CD4-positive, alpha-beta T cell treated with Interleukin-2 at 100 ng/mL for 4 hours (primary cell): ENCODE measurements around the gene NSD1.

Experiments used
- DNase-seq: peaks from one replicate; pipeline ENCODE4 v3.0.0-alpha.2; 2020; ENCODE audit warnings: low spot score

Gene NSD1

DNA sequence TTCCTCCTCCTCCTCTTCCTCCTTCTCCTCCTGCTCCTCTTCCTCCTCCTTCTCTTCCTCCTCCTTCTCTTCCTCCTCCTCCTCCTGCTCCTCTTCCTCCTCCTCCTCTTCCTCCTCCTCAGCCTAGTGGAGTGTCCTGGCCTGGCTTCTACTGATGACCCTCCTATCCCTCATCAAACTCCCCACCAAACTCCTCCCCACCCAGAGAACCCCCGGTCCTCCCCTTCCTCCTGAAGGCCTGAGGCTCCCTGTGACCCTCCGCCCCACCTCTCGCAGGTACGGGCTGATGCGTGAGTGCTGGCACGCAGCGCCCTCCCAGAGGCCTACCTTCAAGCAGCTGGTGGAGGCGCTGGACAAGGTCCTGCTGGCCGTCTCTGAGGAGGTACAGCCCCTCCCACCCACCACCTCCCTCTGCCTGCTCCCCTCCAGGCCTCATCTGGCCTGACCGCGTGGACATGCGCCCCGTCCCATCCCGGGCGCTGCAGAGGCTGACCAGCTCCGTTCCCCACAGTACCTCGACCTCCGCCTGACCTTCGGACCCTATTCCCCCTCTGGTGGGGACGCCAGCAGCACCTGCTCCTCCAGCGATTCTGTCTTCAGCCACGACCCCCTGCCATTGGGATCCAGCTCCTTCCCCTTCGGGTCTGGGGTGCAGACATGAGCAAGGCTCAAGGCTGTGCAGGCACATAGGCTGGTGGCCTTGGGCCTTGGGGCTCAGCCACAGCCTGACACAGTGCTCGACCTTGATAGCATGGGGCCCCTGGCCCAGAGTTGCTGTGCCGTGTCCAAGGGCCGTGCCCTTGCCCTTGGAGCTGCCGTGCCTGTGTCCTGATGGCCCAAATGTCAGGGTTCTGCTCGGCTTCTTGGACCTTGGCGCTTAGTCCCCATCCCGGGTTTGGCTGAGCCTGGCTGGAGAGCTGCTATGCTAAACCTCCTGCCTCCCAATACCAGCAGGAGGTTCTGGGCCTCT, 36.3 kb upstream of the NSD1 start:
- DNase-seq = no peak

DNA sequence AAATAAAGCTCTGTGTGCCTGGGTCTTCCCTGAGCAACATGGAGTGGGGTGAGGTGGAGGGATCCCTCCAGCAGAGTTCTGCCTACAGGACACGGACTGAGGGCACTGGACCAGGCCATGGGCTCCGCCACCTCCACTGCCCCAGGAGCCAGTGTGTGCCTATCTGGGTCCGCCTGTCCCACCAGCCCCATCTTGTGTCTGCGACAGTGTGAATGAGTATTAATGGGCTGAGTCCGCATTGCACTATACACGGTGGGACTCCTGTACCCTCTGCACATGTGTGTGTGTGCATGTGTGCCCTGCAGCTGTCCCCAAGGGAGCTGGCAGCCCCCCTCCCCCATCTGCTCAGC, 35.5 kb upstream of the NSD1 start:
- no peak for DNase-seq

DNA sequence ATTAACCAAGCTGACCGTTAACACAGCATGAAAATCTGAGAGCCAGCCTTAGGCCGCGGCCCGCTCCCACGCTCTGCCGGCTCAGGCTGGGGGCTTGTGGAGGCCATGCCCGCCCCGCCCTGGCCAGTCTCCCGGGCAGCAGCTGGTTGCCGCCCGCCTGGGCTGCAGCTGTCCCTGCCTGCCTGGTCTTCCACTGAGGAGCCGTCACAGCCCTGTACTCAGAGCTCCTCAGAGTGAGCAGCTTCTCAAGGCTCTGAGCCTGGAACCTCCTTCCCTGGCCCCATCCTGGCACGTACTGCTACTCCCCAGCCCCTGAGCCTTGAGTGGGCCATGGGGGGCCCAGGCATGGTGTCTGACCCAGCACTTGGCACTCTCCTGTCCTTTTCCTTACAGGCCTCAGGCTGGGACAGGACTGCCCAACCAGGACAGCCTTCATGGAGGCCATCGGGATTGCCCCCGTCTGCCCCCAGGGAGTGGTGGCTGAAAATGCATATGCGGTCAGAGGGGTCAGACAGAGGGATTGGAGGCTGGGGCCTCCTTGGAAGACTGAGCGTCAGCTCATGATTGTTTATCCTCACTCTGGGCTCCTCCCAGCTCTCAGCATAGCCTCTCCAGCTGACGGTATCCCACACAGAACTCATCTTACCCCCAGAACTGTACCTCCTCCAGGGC, 35.0 kb upstream of the NSD1 start:
- DNase-seq = no peak

DNA sequence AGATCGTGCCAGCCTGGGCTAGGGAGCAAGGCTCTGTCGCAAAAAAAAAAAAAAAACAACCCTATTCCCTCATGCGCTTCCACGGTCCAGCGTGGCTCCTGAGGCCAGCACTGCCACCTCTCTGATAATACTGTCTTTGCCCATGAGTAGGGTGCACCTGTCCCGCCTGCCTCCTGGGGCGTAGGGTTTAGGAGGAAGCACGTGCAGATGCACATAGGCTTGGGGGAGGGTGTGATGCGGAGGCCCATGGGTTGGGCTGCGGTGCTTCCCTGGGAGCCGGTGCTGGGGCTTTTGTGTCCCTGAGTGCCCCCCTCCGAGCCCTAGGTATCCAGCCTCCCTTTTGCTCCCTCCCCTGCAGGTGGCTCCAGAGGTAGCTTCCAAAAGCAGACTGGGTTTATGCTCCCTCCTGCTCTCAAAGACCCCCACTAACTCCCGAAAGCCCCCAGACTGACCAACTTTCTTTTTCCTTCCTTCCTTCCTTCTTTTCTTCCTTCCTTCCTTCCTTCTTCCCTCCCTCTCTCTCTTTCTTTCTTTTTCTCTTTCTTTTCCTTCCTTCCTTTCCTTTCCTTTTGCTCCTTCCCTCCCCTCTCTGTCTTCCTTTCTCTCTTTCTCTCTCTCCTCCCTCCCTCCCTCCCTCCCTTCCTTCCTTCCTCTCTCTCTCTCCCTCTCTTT, 34.0 kb upstream of the NSD1 start:
- DNase-seq = no peak

DNA sequence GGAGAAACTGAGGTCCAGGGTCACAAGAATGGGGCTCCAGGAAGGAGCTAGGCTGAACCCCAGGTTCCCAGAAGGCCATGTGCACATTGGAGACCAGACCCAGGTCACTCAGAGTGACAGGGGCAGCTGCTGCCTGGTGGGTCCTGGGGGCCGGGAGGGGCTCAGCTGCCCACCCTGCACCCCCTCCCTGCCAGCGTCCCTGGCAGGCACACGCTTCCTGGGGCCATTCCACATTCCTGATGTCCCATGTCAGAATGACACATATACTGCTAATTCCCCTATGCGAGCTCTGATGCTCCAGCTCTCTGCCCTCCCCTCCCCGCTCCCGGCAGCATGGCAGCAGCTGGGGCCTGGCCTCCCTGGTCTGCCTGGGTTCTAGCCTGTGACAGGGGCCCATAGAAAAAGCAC, 32.9 kb upstream of the NSD1 start:
- DNase-seq = no peak

DNA sequence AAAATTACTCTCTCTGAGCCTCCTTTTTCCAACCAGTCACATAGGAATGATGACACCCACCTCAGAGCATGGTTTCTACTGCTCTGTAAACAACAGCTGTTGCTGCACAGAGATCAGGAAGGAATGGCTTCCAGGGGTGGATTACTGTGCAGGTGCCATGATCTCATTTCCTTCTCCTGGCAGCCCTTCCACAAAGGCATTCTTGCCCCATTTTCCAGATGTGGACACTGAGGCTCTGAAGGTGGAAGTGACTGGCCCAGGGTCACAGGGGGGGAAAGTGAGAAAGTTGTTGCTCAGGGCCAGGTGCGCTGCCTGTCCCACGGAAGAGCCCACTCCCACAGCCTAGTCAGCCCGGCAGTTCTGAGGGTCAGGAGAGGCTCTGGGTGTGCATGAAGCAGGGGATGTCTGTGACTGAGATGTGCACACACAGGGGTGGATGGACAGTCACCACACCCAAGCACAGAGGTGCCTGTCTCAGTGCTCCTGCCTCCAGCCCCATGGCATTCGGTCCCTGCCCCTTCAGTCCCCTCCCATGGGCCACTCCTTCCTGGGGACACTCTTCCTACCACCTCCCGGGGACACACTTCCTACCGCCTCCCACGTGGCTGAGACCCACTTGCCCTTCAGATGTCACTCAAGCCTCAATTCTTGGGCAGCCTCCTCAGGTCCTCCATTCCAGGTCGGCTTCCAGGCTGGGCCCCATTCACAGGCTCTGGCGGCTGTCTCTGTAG, 29.9 kb upstream of the NSD1 start:
- no peak for DNase-seq

DNA sequence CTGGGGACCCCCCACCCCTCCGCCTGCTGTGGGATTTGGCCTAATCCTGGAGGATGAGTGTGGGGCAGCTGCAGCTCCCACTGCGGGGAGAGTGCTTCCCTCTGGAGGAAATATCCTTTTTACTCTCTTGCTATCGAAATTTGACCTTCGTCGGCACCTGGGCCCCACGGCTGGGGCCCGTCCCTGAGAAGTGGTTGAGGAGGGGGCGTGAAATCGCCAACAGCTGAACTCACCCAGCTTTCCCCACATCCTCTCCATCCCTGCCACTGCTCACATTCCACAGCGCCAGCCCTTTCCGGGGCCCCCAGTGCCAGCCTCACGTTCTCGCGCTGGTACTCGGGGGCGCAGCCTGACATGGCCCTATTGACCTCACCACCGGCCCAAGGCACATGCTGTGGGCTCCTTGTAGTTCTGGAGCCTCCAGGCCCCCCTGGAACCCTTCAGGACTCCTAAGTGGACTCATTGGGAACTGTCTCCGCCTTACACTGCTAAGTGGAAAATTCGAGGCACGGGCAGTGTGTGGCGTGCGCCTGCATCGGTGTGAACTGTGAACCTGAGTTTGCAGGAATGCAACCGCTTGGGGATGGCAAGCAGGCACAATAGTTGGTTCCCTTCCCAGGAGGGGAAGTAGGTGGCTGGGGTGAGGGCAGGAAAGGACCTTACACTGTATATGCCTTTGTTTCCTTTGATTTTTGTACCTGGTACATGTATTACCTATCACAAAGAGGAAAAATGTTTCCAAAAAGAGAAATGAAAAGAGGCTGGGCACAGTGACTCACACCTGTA, 27.7 kb upstream of the NSD1 start:
- no peak for DNase-seq

DNA sequence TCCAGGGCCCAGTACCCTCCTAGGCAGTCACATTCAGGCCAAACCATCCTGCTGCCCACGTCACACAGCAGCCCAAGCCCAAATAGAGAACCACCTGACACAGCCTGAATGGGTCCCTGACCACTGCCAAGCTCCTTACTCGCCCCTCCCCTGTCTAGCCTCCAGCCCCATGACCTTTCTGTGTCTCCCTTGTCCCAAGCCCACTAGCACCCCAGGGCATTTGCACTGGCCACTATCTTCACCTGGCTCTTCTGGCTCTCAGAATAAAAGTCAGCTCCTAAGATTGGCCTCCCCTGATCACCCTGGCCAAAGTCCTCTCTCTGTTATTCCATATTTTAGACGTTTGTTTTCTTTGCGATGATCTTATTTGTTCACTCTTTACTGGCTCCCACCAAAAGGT, 26.4 kb upstream of the NSD1 start:
- no peak for DNase-seq

DNA sequence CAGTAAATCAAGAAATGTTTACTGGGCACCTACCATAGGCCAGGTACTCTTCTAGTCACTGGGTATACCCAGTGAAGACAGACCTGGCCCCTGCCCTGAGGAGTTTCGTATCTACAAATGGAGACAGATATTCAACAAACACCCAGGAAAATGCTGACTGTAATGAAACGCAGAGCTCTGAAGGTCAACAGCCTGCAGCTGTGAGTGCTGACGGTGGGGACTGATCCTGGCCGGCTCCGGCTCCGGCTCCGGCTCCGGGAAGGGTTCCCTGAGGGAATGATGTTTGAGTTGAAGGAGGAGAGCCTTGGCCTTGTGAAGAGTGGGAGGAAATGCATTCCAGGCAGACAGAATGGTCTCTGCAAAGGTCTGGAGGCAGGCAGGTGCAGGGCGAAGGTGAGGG, 23.8 kb upstream of the NSD1 start:
- no peak for DNase-seq

DNA sequence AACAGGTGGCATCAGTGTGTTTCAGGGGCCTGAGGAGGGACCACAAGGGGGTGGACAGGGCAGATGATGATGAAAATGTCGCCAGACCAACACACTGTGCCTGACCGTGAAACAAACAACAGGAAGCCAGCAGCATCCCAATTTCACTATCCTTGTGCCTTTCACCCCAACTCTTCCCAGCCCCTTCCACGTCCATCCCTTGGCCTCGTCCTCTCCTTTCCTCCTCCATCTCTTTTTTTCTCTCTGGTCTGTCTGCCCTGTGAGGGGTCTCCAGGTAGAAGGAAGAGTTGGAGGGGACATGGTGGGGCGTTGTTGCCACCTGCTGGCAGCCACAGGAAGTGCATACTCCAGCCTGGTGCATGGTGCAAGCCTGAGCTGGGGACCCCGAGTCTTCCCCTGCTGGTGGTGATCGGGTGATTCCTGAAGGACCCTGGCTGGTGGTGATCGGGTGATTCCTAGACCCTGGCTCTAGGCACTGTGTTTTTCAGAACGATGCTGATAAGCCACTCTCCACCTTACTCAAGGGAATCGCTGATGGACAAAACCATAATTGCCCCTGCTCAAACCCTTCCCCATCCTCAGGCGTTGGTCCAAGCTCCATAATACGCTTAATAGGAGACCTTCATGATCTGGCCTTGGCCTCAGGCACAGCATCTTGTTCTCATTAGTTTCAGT, 21.7 kb upstream of the NSD1 start:
- peak; percentile 57 for DNase-seq

DNA sequence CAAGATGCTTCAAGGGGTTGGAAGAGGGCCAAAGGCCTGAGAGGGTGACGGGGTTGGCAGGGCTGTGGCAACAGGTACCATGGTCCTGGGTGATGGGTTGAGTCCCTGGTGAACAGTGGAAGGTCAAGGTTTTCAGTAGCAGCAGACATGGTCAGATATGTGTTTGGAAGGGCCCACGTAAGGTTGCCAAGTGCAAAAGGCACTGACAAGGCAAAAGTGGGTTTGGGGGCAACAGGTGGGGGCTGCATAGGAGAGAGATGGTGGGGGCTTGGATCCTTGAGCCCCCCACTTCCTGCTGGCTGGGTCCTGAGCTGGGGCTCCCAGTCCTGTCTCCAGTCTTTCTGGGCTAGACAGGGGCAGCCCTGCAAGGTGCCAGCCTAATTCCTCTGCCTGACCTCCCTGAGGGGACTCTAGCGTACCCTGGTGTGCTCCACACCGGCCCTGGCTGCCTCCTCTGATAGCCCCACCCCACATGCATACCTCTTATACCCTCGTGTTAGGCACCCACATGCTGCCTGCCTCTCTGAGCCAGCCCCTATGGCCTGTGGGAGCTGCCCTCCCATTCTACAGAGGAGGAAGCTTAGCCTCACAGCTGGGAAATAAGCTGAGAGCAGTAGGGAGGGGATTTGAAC, 20.9 kb upstream of the NSD1 start:
- no peak for DNase-seq

DNA sequence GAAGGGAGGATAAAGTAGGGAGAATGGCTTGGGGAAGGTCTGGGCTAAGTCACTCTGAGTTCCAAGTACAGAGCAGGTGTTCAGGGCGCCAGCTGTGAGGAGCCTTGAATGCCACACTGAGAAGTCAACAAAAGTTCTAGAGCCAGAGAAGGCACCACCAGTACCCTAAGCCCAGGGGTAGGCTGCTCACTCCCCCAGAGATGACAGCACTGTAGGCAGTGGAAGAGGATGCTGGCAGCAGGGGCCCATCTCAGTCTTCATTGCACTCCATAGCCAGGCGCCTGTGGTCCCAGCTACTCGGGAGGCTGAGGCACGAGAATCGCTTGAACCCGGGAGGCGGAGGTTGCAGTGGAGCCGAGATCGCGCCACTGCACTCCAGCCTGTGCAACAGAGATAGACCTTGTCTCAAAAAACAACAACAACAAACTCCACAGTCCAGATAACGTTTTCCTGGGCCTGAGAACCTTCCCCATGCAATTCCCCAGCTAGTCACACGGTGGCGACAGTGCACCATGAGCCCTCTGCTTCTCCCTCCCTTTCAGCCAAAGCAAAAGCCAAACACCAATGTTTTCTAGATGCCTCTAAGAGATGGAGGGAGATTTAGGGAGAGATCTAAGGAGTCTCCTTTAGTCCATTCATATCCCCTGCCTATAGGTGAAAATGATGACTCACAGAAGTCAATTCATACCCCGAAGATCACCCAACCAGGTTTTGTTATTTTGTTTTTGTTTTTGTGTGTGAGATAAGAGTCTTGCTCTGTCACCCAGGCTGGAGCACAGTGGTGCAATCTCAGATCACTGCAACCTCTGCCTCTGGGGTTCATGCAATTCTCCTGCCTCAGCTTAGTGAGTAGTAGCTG, 19.8 kb upstream of the NSD1 start:
- peak; percentile 83 for DNase-seq

DNA sequence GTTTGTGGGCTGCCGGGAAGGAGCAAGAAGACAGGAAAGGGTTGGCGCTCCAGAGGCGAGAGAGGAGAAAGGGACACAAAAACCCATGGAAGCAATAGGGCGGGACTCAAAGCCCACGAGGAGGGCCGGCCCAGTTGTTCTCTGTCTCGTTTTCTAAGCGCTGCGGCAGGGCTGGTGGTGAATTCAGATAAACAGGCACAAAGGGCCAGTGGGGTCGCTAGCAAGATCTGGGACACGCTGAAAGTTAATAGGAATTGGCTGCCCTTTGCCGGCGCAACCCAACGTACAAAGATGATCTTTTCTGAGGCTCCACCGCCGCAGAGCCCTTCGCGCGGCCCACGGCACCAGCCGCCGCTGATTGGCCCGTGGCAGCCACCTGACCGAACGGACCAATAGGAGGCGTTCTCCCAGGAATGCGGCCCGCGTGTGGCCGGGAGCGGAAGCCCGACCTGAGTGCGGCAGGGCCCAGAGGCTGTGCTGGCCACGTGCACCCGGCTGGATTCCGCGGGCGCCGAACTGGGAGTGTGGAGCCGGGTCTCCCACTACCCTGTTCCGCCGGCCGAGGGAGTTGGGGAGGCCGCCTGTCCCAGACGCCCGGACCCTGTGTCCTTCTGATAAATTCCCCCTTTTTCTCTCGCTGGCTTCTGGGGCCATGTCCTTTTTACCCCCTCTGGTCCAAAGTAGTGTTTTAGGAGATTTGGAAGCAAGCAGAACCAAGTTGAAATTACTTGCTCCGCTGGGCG, 16.8 kb upstream of the NSD1 start:
- DNase-seq = peak; percentile 86

DNA sequence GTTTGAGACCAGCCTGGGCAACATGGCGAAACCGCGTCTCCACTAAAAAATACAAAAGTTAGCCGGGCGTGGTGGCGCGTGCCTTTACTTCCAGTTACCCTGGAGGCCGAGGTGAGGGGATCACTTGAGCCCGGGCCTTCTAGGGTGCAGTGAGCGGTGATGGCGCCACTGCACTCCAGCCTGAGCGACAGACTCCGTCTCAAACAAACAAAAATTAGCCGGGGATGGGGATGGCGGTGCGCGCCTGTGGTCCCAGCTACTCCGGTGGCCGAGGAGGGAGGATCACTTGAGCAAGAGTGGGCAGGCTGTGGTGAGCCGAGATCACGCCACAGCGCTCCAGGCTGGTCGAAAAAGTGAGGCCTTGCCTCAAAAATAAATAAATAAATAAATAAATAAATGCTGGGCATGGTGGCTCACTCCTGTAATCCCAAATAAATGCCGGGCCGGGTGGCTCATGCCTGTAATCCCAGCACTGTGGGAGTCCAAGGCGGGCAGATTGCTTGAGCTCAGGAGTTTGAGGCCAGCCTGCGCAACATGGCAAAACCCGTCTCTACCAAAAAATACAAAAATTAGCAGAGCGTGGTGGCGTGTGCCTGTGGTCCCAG, 16.0 kb upstream of the NSD1 start:
- DNase-seq = no peak

DNA sequence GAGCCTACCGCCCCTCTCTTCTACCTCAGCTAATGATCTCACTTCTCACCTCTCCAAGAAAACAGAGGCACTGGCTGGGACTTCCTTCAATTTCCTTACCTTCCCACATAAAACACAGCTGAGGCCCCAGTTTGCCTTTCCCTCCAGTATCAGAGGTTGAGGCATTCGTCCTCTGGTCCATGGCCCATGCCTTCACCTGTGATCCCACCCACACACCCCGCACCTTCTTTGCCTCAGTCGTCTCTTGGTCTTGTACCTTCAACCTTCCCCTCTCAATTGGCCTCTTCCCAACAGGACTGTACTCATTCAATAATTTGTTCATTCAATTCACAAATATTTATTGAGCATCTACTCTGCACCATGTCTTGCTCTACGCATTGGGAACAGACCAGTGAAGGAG, 11.0 kb upstream of the NSD1 start:
- DNase-seq = no peak

DNA sequence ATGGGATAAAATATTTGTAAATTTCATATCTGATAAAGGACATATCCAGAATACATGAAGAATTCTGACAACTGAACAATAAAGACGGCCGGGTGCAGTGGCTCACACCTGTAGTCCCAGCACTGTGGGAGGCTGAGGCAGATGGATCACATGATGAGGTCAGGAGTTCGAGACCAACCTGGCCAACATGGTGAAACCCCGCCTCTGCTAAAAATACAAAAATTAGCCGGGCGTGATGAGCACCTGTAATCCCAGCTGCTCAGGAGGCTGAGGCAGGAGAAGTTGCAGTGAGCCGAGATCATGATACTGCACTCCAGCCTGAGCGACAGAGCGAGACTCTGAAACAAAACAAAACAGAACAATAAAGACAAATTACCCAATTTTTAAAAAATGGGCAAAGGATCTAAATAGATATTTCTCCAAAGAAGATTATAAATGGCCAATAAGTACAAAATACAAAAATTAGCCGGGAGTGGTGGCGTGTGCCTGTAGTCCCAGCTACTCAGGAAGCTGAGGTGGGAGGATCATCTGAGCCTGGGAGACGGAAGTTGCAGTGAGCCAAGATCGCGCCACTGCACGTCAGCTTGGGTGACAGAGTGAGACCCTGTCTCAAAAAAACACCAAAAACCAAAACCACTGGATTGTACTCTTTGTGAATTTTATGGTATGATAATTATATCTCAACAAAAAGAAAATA, 9.6 kb upstream of the NSD1 start:
- DNase-seq = no peak

DNA sequence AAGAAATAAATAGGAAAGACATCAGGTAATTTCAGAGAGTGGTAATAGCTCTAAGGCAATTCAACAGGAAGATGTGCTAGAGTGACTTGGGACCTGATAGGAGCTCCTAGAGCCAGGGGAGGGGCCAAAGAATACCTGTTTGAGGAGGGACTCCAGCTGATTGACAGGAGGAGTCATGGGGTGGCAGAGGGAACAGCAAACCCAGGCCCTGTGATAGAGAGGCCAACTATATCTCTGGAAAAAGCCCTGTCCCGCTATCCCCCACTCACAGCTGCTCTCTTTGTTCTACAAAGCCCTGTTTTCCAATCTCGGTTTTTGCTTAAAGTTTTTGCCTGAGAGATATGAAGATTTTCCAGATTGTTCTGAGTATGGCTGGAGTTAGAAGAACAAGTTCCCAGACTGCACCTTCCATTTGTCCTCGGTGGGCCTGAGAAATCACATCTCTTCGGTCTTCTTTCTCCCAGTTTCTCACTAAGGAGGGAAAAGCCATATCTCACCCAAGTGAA, 9.0 kb upstream of the NSD1 start:
- DNase-seq = no peak

DNA sequence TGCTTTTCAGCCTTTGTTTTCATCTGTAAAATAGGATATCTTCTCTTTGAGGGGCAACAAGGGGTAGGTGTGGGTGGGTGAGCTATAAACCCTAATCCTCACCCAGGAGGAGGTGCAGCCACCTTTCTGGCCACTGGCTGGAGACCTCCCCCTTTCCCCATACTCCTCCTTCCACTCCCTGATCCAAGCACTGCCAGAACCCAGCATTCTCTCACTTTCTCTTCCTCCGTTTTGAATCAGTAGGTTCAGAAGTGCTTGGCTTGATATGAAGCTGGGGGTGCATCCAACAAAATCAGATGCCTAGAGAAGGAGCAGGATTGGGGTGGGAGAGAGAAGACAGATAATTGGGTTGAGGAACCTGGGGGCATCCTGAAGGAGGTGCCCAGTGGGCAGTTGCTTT, 6.8 kb upstream of the NSD1 start:
- DNase-seq = no peak
